ENCODE results near the gene MSH2. TPM values are rescaled to one million over a fixed set of nuclear protein-coding genes. Genes with fewer than 3 reads are reported as not detected.

The MSH2 gene
- total and polyA plus RNA-seq, 8 donors: 3.1 to 31.5 (median 7.2) TPM

DNA sequence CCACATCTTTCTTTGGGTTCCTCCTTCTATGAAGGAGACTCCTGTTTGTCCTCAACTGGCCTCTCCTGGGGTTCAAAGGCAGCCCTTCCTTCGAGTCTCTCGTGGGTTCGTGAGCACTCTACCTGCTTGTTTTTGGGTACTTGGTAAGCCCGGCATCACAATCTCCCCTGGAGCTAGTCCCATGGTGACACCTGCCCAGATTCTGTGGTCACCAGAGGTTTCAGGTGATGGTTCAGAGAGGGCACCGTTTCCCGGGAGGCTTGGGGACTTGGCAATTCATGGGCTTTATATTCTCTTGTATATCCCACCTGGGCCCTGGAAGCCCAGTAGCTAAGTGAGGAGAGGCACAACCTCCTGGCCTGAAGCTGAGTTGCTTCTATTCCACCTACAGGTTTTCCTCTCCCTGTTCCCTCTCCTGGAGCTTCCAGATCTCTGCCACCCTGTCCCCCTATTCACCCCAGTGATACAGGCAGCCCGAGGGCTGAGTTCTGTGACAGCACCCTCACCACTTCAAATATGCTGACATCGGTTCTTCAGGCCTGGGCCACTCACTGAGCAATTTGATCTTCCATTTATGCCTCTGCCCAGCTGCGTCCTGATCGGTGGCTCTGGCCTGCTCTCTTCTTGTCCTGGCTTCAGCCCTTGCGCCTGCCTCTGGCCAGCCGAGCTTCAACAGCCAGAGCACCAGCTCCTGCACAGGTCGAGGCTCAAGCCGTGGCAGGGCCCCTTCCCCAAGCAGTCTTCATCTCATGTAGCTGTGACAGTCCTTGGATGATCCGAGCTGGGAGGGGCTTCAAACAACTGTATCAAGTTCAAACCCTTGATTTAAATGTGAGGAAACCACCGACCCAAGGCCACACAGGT, 91.5 kb downstream of the MSH2 start:
- Histone ChIP-seq H3K36me3 (no peaks in the 10 kb centered on the region), H3K4me1 (no peaks in the 10 kb centered on the region), H3K27ac (no peak overlapping the region), H3K4me3 (no peak overlapping the region), H3K9me3 (peaks cover 0 to 8% (median under 1%) of the 10 kb centered on the region in 4 donors), H3K27me3 (no peaks in the 10 kb centered on the region)
- intact Hi-C loops (cut with DNase I; ENCODE audit: low total_unique reads): no loop called here
- TF ChIP-seq POLR2AphosphoS5 (IDR thresholded peaks at IDR 0.05) (no peak), POLR2A (IDR thresholded peaks at IDR 0.05) (no peak), EP300 (IDR thresholded peaks at IDR 0.05) (no peak)
- TF ChIP-seq, protein P1, sequence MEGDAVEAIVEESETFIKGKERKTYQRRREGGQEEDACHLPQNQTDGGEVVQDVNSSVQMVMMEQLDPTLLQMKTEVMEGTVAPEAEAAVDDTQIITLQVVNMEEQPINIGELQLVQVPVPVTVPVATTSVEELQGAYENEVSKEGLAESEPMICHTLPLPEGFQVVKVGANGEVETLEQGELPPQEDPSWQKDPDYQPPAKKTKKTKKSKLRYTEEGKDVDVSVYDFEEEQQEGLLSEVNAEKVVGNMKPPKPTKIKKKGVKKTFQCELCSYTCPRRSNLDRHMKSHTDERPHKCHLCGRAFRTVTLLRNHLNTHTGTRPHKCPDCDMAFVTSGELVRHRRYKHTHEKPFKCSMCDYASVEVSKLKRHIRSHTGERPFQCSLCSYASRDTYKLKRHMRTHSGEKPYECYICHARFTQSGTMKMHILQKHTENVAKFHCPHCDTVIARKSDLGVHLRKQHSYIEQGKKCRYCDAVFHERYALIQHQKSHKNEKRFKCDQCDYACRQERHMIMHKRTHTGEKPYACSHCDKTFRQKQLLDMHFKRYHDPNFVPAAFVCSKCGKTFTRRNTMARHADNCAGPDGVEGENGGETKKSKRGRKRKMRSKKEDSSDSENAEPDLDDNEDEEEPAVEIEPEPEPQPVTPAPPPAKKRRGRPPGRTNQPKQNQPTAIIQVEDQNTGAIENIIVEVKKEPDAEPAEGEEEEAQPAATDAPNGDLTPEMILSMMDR (IDR thresholded peaks at IDR 0.05): no peak
- 87 to 94% (median 91%) methylated on average over 16 of the region's 16 CpGs for WGBS, 5 donors
- no peak for DNase-seq

GRCh38 chr2:47497843-47498460, 95.0 kb downstream of the MSH2 start:
- TF ChIP-seq, protein P1 (IDR thresholded peaks at IDR 0.05): no peak
- no peak for TF ChIP-seq POLR2A (IDR thresholded peaks at IDR 0.05)
- no peak for TF ChIP-seq POLR2AphosphoS5 (IDR thresholded peaks at IDR 0.05)
- no peak for TF ChIP-seq EP300 (IDR thresholded peaks at IDR 0.05)
- H3K4me3 ChIP-seq: no peak overlapping the region
- H3K27me3 ChIP-seq: no peaks in the 10 kb centered on the region
- 77 to 90% (median 85%) methylated on average over 7 to 8 of the region's 8 CpGs for WGBS, 5 donors
- H3K27ac ChIP-seq: no peak overlapping the region
- DNase-seq: no peak
- peaks cover 0 to 19% (median 6%) of the 10 kb centered on the region in 4 donors for H3K9me3 ChIP-seq
- intact Hi-C loops (cut with DNase I; ENCODE audit: low total_unique reads): no loop called here
- peaks cover 0 to 4% (median 0%) of the 10 kb centered on the region in 4 donors for H3K36me3 ChIP-seq
- H3K4me1 ChIP-seq: no peaks in the 10 kb centered on the region

DNA sequence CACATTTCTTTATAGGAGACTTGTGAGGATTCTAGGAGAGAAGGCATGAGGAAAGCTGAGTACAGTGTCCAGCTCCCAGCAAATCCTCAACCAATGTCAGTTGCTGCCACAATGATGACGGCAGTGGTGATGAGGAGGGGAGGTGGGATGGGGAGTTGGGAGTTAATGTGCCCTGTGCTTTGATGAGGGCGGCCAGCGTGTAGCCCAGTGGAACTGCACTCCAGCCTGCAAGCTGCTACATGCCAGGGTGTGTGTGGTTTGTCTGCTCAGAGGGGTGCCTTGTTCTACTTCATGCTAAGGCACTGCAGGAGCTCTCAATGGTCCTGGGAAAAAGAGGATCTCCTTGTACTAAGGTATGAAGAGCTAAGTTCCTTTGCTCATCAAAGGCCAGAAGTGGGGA, 96.1 kb downstream of the MSH2 start:
- peaks cover 0 to 19% (median 7%) of the 10 kb centered on the region in 4 donors for H3K9me3 ChIP-seq
- intact Hi-C loops (cut with DNase I; ENCODE audit: low total_unique reads): no loop called here
- no peak for DNase-seq
- TF ChIP-seq POLR2A (IDR thresholded peaks at IDR 0.05) (no peak), POLR2AphosphoS5 (IDR thresholded peaks at IDR 0.05) (no peak), EP300 (IDR thresholded peaks at IDR 0.05) (no peak)
- TF ChIP-seq, protein P1 (IDR thresholded peaks at IDR 0.05): no peak
- no peak overlapping the region for H3K27ac ChIP-seq
- H3K36me3 ChIP-seq: peaks cover 0 to 4% (median 0%) of the 10 kb centered on the region in 4 donors
- no peak overlapping the region for H3K4me3 ChIP-seq
- H3K4me1 ChIP-seq: no peaks in the 10 kb centered on the region
- H3K27me3 ChIP-seq: no peaks in the 10 kb centered on the region
- WGBS, 5 donors: 83 to 98% (median 95%) methylated on average over 3 of the region's 3 CpGs

DNA sequence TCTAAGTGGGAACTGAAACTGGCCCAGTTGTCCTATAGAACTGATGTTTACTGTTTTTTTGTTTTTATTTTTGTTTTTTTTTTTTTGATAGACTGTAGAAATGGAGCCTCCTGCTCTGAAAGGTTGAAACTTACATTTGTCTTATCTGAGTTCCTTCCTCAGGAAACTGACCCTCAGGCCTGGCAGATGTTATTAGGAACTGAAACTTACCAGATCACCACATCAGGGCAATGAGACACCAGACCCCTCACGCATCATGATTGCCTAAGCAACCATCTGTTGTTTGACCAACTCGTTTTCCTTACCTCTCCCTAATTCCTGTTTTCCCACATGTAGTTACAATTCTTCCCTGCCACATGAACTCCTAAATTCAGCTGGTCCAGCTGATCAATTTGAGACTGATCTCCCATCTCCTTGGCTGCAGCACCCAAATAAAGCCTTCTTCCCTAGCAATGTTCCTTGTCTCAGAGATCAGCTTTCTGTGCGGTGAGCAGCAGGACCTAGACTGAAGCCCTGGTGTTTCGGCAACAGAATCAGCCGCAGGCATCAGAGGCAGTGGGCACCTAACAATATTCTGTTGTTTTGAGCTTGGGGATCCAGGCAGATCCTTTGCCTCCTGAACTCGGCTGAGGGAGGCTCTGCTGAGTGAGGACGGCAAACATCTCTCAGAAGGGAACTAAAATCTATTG, 96.8 kb downstream of the MSH2 start:
- no peak for DNase-seq
- no peak for TF ChIP-seq POLR2AphosphoS5 (IDR thresholded peaks at IDR 0.05)
- TF ChIP-seq EP300 (IDR thresholded peaks at IDR 0.05): no peak
- TF ChIP-seq, protein P1 (IDR thresholded peaks at IDR 0.05): no peak
- Histone ChIP-seq H3K36me3 (peaks cover 0 to 4% (median 0%) of the 10 kb centered on the region in 4 donors), H3K27me3 (no peaks in the 10 kb centered on the region), H3K9me3 (peaks cover 0 to 21% (median 10%) of the 10 kb centered on the region in 4 donors), H3K27ac (no peak overlapping the region), H3K4me1 (no peaks in the 10 kb centered on the region), H3K4me3 (no peak overlapping the region)
- intact Hi-C loops (cut with DNase I; ENCODE audit: low total_unique reads): no loop called here
- WGBS, 5 donors: 89 to 95% (median 94%) methylated on average over 7 of the region's 7 CpGs
